NCI-H524 treated with DMSO at 0.1 percent for 48 hours (cell line): ENCODE data around the gene JPH3.

Source experiments
- DNase-seq: peaks from one replicate; lab custom pipeline; 2025; lab: John Stamatoyannopoulos, UW

Gene JPH3

GRCh38 chr16:87602001-87602775 lies at the start of gene JPH3:
TSS of gene JPH3 (plus strand) at chr16:87602508. CDS start at chr16:87603147, 639 bp downstream.
- DNase-seq: no peak

DNA sequence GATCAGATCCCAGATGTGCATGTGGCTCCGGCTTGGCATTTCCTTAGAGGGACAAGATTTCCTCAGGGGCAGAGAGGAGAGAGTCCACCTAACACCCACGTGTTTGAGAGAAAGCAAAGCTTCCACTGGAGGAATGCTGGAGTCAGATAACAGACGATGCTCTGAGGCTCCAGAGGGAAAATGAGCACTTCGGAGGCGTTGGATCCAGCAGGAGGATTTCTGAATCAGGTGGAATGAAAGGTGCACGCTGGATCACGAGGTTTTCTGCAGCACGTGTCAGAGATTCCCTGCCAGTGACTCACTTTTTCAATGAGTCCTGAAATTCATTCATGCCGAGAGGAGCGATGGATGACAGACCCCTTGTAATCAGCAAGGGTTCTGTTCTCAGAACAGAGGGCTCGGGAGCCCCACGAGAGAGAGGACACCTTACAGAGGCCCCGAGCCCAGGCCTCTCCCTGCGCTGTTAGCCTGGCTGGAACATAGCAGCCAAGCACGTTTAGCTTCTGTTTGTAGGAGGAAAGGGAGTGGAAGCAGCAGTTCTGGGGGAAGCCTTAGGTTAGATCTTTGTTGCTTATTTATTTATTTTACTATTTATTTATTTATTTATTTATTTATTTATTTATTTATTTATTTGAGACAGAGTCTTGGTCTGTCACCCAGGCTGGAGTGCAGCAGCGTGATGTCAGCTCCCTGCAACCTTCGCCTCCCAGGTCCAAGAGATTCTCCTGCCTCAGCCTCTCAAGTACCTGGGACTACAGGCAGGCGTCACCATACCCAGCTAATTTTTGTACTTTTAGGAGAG lies 49.3 kb upstream of the JPH3 start:
- DNase-seq: no peak

- DNase-seq: no peak
Measured at GRCh38 chr16:87554754-87555427, 47.4 kb upstream of the JPH3 start.

DNA sequence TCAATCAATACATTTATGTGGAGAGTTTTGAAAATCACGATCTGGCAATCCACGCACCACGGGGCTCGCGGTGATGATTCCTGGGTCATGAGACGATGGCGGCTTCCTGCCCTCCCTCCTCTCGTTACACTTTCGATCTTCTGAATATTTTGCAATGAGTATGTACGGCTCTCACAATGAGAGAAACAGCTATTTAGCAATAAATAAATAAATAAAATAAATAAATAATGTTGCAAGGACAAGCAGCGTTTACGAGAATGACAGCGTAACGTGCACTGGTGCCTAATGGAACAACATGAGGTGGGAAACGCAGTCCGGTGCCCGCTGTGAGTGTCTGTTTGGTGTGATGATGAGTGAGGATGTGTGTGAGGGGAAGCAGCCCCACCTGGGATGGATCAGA lies 46.7 kb upstream of the JPH3 start:
- DNase-seq: no peak

DNA sequence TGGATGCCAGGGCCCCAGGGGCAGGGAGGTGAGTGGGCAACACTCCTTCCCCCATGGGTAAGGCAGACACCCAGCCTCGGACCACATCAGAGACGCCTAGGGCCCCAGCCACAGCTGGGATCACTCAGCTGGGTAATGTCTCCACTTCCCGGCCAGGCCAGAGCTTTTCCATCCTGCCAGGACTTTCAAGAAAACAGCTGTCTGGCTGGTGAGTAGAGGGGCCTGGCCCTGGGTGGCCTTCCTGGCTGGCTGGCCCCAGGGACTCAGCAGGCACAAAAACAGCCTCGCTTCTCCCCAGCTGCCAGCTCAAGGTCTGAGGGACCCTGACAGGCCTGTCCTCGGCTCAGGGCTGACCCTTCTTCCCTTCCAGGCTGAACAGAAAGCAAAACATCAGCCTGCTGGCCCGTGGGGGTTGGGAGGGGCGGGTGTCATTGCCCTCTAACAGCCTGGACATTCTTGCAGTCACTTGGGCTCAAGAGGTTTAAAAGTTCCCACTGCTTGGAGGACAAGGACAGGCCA lies 45.3 kb upstream of the JPH3 start:
- DNase-seq: no peak

GRCh38 chr16:87558682-87559081 lies 43.6 kb upstream of the JPH3 start:
- DNase-seq: no peak

DNA sequence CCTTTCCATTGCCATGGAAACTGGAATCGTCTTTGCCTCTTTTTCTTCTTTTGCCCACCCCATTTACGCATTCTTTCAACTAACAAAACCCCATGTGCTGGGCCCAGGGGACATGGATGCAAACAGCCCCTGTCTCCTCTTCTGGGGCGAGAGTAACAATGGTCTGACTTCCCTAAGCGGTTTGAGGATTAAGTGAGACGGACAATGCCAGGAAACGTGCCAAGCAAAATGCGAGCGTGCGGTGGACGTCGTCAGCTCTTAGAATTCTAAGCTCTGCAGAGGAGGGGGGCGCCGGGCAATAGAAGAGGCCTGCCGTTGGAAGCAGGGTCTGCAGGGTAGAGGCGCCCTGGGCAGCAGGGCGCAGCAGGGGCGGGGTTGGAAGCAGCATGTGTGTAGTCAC lies 42.4 kb upstream of the JPH3 start:
- DNase-seq: no peak

DNA sequence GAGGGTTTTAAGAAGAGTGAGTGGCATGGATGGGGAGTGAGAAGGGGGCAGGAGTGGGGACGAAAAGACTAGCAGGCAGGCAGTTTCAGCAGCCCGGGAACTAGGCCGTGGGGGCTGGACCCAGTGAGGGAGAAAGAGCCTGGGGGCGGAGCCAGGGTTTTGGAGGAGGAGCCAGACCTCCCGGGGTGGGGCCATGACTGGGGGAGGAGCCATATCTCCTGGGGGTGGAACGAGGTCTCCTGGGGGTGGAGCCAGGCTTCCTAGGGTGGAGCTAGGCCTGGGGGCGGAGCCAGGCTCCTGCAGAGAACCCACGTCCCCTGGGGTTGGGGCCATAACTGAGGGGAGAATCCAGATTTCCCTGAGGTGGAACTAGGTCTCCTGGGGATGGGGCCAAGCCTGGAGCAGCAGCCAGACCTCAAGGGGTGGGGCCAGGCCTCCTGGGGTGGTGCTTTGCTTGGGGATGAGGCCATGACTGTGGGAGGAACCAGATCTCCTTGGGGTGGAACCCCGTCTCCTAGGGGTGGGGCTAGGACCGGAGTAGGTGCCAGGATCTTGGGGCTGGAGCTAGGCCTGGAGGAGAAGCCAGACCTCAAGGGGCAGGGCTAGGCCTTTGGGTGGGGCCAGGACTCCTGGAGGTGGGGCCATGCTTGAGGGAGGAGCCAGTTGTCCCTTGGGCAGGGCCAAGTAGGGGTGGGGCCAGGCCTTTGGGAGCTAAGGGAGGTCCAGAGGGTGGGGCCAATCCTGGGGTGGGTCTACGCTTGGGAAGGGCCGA lies 41.7 kb upstream of the JPH3 start:
- no peak for DNase-seq

GRCh38 chr16:87561200-87562105 lies 40.9 kb upstream of the JPH3 start:
- no peak for DNase-seq

DNA sequence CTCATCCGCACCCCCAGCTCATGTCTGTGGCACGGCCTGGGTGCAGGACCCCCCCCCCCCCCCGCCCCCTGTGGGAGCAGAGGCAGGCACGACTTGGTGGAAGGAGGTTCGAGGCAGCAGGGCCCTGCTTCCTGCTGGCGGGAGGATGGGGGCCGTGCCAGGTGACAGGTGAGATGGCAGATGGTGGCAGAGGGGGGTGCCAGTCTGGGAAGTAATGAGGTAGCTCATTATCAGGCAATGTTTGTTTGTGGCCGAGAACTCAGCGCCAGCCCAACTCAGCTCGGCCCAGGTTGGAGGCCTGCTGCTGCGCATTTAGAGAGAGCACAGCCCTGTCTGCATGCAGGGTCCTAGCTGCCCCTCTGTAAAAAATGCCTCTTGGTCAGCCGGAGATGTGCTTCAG lies 40.1 kb upstream of the JPH3 start:
- peak; percentile 19 for DNase-seq

DNA sequence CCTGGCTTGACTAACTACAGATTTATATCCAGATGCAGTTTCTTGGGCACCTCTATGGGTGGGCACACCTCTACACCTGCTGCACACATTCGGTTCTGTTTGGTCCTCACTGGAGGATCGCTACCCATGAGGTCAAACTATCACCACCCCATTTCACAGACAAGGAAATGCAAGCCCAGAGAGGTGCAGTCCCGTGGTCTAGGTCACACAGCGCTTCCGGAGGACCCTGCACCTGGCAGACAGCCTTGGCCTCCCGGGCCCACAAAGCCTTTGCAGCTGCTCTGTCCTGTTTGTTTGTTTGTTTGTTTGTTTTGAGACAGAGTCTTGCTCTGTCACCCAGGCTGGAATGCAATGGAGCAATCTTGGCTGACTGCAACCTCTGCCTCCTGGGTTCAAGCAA lies 39.3 kb upstream of the JPH3 start:
- no peak for DNase-seq

- DNase-seq: no peak
Measured at GRCh38 chr16:87563714-87564523, 38.4 kb upstream of the JPH3 start.

DNA sequence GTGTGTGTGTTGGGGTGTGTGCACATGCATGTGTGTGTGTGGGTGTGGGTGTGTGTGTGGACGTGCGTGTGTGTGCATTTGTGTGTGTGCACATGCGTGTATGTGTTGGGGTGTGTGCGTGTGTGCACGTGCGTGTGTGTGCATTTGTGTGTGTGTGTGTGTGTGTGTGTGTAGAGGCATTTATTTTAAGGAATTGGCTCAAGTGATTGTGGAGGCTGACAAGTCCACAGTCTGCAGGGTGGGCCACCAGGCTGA lies 37.9 kb upstream of the JPH3 start:
- no peak for DNase-seq

- no peak for DNase-seq
Measured at GRCh38 chr16:87569601-87570571, 32.4 kb upstream of the JPH3 start.

DNA sequence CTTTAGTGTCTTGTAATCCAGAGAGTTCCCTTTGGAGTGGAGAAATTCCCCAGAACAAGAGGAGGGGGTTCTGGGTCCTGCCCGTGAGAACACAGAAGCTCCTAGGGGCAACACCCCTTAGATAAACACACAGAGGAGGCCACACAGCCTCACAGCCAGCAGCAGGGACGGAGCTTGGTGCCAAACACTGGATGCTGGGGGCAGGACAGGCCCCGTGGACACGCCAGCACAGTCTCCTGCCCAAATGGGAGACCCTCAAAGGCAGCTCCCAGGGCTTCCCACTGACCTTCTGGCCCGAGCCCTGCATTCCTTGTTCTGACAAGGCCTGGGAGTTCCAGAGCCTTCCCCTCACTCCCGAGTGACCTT lies 31.8 kb upstream of the JPH3 start:
- no peak for DNase-seq

DNA sequence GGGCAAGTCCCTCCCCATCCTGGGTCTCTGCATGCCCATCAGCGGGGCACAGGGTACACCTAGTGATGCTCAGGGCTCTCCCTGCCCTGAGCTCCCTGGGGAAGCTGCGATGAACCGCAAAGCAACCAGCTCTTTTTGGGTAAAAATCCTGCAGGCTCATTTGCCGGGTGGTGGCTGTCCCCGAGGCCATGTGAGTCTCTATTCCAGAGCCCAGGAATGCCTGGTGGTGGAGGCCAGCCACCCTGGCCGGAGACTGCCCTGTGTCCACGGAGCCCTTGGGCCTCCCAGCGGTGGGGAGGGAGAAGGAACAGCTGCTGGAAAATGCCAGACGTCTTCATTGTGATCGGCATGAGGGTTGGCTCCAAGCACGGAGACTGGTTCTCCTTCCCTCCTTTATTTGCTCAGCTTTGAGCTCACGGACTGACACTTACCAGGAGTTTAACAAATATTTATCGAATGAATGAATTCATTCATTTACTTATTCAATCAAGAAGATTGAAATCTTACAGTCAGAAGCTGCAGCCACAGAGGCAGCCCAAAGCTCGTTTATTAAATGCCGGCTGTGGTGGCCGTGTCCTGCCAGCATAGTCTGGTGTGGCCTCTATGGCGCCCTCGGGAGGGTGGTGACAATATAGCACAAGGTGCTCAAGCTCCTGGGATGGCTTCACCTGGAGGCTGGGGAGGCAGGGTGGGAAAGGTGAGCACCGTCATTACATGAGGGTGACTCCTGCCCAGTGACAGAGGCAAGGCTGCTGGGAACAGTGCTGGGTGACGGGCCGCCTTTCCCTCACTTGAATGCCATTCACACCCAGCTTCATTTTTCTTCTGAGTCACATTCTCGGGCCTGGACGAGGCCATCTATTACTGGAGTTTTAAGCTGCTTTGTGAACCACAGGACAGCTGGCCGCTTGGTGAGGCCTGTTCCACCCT lies 31.1 kb upstream of the JPH3 start:
- no peak for DNase-seq

- no peak for DNase-seq
Measured at GRCh38 chr16:87571868-87572244, 30.5 kb upstream of the JPH3 start.

DNA sequence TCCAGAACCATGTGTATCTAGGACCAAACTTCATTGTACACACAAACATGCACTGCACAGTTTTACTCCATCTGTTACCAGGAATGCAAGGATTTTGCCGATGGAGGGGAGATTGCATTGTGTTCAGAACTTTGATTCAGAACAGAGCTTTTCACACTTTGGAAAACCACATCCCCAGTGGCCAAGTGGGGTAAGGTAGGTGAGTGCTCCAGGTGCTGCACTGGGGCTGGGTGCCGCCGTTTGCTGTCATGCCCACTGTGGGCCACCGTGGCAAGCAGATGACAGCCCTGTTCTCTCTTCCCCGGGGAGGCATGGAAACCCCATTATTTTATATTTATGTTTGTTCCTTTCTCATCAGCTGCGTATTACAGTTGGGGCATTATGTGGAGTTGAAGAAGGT lies 29.3 kb upstream of the JPH3 start:
- no peak for DNase-seq
